Sigmoid colon (tissue), 7 donors: ENCODE results near the gene FPR1. TPM values are rescaled to one million over a fixed set of nuclear protein-coding genes. Genes with fewer than 3 reads are reported as not detected.

Experiments used
- DNase-seq: peaks from one replicate; pipeline ENCODE4 v3.0.0-alpha.2; 2019
- H3K27ac ChIP-seq, 4 donors: fragments of 200-600 bp; sonication (generic); one replicate each; pipeline ENCODE4 v1.5.1; 2016 to 2019; ENCODE audit warnings: mild to moderate bottlenecking in 1 of 4
- H3K27me3 ChIP-seq, 3 donors: fragments of 200-600 bp; sonication (generic); one replicate each; pipeline ENCODE4 v1.5.1; 2019; ENCODE audit warnings: mild to moderate bottlenecking in 1 of 3
- H3K36me3 ChIP-seq, 4 donors: fragments of 200-600 bp; sonication (generic); one replicate each; pipeline ENCODE4 v1.5.1; 2016 to 2019
- H3K4me1 ChIP-seq, 4 donors: fragments of 200-600 bp; sonication (generic); one replicate each; pipeline ENCODE4 v1.5.1; 2017 to 2019
- H3K4me3 ChIP-seq, 4 donors: fragments of 200-600 bp; sonication (generic); one replicate each; pipeline ENCODE4 v1.5.1; 2017 to 2019; ENCODE audit warnings: mild to moderate bottlenecking in 2 of 4, moderate library complexity in 1 of 4
- H3K9me3 ChIP-seq, 4 donors: fragments of 200-600 bp in 3 of 4; sonication (generic) in 3 of 4; one replicate each; pipeline versions ENCODE4 v1.5.1 to v1.6.1; 2013 to 2019
- EP300 ChIP-seq, 4 donors: sonication (generic); formaldehyde crosslinking; IDR thresholded peaks; one replicate each; pipeline ENCODE4 v1.6.1; 2017; ENCODE audit warnings: antibody characterized with exemption in 4 of 4
- POLR2A ChIP-seq, 2 donors: fragments of 450-650 bp; IDR thresholded peaks; one replicate each; pipeline ENCODE4 v1.6.1; 2016; ENCODE audit warnings: antibody characterized with exemption in 2 of 2, mild to moderate bottlenecking in 2 of 2, moderate library complexity in 2 of 2
- POLR2AphosphoS5 ChIP-seq, 4 donors: sonication (generic); formaldehyde crosslinking; IDR thresholded peaks; one replicate each; pipeline ENCODE4 v1.6.1; 2017; ENCODE audit warnings: antibody characterized with exemption in 4 of 4
- WGBS, 2 donors: extraction: QIAGEN DNeasy Blood & Tissue Kit; methylation state at CpG; one replicate each; pipeline ENCODE4 v1.1.7; 2013; 5-methylcytosine and 5-hydroxymethylcytosine counted together
- intact Hi-C: fragments of 100-400 bp; cut with DNase I; formaldehyde crosslinking; loops from one replicate; pipeline ENCODE4 v1.15.1; 2023
- polyA plus RNA-seq, 3 donors: library from polyadenylated mRNA; stranded (reverse); fragments of 200-250 nt; gene quantifications; one replicate each; pipeline ENCODE4 v1.2.3, GENCODE V29; 2013
- total RNA-seq, 4 donors: library from RNA; depleted of rRNA; stranded (reverse); fragments of >200 nt; gene quantifications; one replicate each; pipeline ENCODE4 v1.1.0, GENCODE V29; 2016
- TF ChIP-seq, protein P1 (sequence below), 4 experiments: fragments of 450-650 bp in 3 of 4; fragments of 200-600 bp in 1 of 4; IDR thresholded peaks; one replicate each; pipeline ENCODE4 v1.5.1; 2016 to 2019; ENCODE audit warnings: antibody characterized with exemption in 4 of 4, mild to moderate bottlenecking in 3 of 4, moderate library complexity in 2 of 4
- donor health status: healthy with polysubstance abuse.
- donor health status: Bipolar disorder and iron deficiency.
- donor health status: healthy.

Gene FPR1
- total and polyA plus RNA-seq, 7 donors: 1.2 to 15.9 (median 5.0) TPM

DNA sequence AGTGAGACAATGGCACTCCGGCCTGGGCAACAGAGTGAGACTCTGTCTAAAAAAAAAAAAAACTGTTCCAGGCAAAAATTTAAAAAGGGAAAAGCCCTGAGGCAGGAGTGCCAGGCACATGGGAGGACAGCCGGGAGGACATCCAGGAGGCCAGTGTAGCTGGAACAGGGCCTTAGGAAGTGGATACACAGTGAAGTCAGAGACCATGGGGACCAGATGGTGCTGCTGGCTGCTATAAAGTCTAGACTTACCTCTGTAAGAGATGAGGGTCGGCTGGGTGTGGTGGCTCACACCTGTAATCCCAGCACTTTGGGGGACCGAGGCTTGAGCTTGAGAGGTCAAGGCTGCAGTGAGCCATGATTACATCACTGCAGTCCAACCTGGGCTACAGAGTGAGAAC, 42.9 kb downstream of the FPR1 start:
- Histone ChIP-seq H3K27ac (no peak overlapping the region), H3K27me3 (no peaks in the 10 kb centered on the region), H3K9me3 (no peaks in the 10 kb centered on the region), H3K4me1 (peaks cover 0 to 13% (median 12%) of the 10 kb centered on the region in 4 donors), H3K36me3 (peaks cover 0 to 13% (median 2%) of the 10 kb centered on the region in 4 donors), H3K4me3 (no peak overlapping the region)
- DNase-seq: no peak
- intact Hi-C loops: loop anchor here (10.0 kb wide), 1 partner anchor 1324 kb away; the partner anchor contains the start of gene POLD1
- no peak for TF ChIP-seq EP300 (IDR thresholded peaks at IDR 0.05)
- TF ChIP-seq POLR2AphosphoS5 (IDR thresholded peaks at IDR 0.05): peak in 1 of 4 donors; percentile 31
- WGBS, 2 donors: 80 to 86% methylated on average over 4 of the region's 4 CpGs

DNA sequence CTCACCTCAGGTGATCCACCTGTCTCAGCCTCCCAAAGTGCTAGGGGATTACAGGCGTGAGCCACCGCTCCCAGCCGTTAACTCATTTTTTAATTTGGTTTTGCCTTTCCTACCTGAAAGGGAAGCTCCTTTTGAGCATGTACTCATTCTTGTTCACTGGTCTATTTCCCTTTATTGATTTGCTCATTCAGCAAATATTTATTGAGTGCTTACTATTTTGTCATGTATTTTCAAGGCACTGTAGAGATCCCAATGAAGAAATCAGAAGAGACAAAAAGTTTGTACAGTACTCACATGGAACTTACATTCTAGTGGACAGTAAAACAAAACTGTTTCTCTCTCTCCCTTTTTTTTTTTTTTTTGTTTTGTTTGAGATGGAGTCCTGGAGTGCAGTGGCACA, 44.8 kb downstream of the FPR1 start:
- 95% methylated on average over 3 of the region's 3 CpGs for WGBS, 2 donors
- peaks cover 0 to 32% (median 31%) of the 10 kb centered on the region in 4 donors for H3K4me1 ChIP-seq
- H3K27me3 ChIP-seq: no peaks in the 10 kb centered on the region
- no peak for DNase-seq
- H3K9me3 ChIP-seq: no peaks in the 10 kb centered on the region
- H3K27ac ChIP-seq: no peak overlapping the region
- no peak overlapping the region for H3K4me3 ChIP-seq
- TF ChIP-seq POLR2AphosphoS5 (IDR thresholded peaks at IDR 0.05) (no peak), EP300 (IDR thresholded peaks at IDR 0.05) (no peak), POLR2A (IDR thresholded peaks at IDR 0.05) (no peak)
- TF ChIP-seq, protein P1, sequence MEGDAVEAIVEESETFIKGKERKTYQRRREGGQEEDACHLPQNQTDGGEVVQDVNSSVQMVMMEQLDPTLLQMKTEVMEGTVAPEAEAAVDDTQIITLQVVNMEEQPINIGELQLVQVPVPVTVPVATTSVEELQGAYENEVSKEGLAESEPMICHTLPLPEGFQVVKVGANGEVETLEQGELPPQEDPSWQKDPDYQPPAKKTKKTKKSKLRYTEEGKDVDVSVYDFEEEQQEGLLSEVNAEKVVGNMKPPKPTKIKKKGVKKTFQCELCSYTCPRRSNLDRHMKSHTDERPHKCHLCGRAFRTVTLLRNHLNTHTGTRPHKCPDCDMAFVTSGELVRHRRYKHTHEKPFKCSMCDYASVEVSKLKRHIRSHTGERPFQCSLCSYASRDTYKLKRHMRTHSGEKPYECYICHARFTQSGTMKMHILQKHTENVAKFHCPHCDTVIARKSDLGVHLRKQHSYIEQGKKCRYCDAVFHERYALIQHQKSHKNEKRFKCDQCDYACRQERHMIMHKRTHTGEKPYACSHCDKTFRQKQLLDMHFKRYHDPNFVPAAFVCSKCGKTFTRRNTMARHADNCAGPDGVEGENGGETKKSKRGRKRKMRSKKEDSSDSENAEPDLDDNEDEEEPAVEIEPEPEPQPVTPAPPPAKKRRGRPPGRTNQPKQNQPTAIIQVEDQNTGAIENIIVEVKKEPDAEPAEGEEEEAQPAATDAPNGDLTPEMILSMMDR (IDR thresholded peaks at IDR 0.05): no peak
- peaks cover 0 to 13% (median 2%) of the 10 kb centered on the region in 4 donors for H3K36me3 ChIP-seq
- intact Hi-C loops: loop anchor here (10.0 kb wide), 1 partner anchor 1322 kb away; the partner anchor contains the start of gene POLD1

DNA sequence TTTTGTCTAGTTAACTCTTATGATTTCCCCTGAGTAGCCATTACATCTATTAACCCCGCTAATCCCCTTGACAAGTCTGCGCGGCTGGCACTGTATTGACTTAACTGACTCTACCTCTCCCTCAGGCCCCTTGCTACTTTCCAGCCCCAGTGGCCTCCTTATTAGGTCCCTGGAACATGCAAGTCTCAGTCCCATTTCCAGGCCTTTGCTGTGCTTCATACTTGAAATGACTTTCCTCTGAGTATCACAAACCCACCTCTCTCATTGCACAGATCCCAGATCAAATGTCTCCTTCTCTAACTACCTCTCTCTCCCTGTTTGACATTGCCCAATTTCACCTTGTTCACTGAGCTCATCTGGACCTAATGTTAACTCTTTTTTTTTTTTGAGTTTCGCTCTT, 45.4 kb downstream of the FPR1 start:
- Histone ChIP-seq H3K4me1 (peaks cover 0 to 33% (median 32%) of the 10 kb centered on the region in 4 donors), H3K9me3 (no peaks in the 10 kb centered on the region), H3K27me3 (no peaks in the 10 kb centered on the region), H3K36me3 (peaks cover 0 to 13% (median 2%) of the 10 kb centered on the region in 4 donors), H3K27ac (peak overlapping the region in 2 of 4 donors; percentile 87 to 95), H3K4me3 (no peak overlapping the region)
- intact Hi-C loops: loop anchor here (10.0 kb wide), 1 partner anchor 1321 kb away; the partner anchor contains the start of gene POLD1
- TF ChIP-seq EP300 (IDR thresholded peaks at IDR 0.05): no peak
- no peak for TF ChIP-seq POLR2A (IDR thresholded peaks at IDR 0.05)
- TF ChIP-seq, protein P1 (IDR thresholded peaks at IDR 0.05): no peak
- no peak for TF ChIP-seq POLR2AphosphoS5 (IDR thresholded peaks at IDR 0.05)
- 97 to 100% methylated on average over 4 of the region's 4 CpGs for WGBS, 2 donors
- no peak for DNase-seq

DNA sequence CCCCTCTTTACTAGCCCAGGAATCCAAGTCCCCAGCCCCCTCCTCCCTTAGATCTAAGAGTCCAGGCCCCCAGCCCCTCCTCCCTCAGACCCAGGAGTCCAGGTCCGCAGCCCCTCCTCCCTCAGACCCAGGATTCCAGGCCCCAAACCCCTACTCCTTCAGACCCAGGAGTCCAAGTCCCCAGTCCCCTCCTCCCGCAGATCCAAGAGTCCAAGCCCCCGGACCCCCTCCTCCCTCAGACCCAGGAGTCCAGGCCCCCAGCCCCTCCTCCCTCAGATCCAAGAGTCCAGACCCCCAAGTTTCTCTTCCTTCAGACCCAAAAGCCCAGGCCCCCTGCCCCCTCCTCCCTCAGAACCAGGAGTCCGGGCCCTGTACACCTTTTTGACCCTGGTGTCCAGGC, 47.1 kb downstream of the FPR1 start:
- no peaks in the 10 kb centered on the region for H3K27me3 ChIP-seq
- no peak for DNase-seq
- TF ChIP-seq, protein P1 (IDR thresholded peaks at IDR 0.05): no peak
- TF ChIP-seq EP300 (IDR thresholded peaks at IDR 0.05) (no peak), POLR2A (IDR thresholded peaks at IDR 0.05) (no peak), POLR2AphosphoS5 (IDR thresholded peaks at IDR 0.05) (no peak)
- 15 to 43% methylated on average over 4 of the region's 4 CpGs for WGBS, 2 donors
- no peaks in the 10 kb centered on the region for H3K9me3 ChIP-seq
- peak overlapping the region; percentile 55 to 63 (median 60) for H3K4me3 ChIP-seq
- H3K36me3 ChIP-seq: peaks cover 0 to 17% (median 3%) of the 10 kb centered on the region in 4 donors
- peaks cover 0 to 40% (median 36%) of the 10 kb centered on the region in 4 donors for H3K4me1 ChIP-seq
- intact Hi-C loops: loop anchor here (10.0 kb wide), 1 partner anchor 1320 kb away; the partner anchor contains the start of gene POLD1
- peak overlapping the region; percentile 87 to 95 (median 92) for H3K27ac ChIP-seq

DNA sequence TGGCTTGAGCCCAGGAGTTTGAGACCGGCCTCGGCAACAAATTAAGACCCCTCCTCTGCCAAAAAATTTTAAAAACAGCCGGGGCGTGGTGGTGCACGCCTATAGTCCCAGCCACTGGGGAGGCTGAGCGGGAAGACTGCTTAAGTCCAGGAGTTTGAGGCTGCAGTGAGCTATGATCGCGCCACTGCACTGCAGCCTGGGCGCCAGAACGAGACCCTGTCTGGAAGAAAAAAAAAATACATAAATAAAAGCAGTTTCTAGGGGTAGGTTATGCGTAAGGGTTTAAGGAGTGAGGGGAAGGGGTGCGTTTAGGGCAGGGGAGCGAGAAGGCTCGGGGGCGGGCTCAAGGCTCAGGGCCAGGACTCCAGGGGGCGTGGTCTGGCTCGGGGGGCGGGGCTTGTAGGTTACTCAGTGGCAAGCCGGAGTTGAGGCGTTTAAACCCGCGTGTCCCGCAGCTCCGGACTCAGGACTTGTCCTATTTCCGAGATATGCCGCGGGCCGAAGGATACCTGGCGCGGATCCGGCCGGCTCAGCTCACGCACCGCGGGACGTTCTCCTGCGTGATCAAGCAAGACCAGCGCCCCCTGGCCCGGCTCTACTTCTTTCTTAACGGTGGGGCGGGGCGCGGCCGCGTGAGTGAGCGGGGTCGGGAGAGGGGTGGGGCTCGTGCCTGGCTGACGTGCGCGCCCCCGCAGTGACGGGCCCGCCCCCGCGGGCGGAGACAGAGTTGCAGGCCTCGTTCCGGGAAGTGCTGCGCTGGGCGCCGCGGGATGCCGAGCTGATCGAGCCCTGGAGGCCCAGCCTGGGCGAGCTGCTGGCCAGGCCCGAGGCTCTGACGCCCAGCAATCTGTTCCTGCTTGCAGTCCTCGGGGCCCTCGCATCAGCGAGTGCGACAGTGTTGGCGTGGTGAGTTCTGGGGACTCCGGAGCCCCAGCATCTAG, 47.8 kb downstream of the FPR1 start:
- peak; percentile 99 for DNase-seq
- Histone ChIP-seq H3K9me3 (no peaks in the 10 kb centered on the region), H3K27me3 (no peaks in the 10 kb centered on the region), H3K36me3 (peaks cover 0 to 22% (median 6%) of the 10 kb centered on the region in 4 donors), H3K4me1 (peaks cover 0 to 40% (median 40%) of the 10 kb centered on the region in 4 donors), H3K4me3 (peak overlapping the region; percentile 55 to 63 (median 60)), H3K27ac (peak overlapping the region; percentile 87 to 95 (median 92))
- peak; percentile 65 to 72 for TF ChIP-seq POLR2A (IDR thresholded peaks at IDR 0.05)
- TF ChIP-seq, protein P1 (IDR thresholded peaks at IDR 0.05): peak in 3 of 4 experiments; percentile 21 to 36 (median 34)
- peak in 2 of 4 donors; percentile 33 to 35 for TF ChIP-seq EP300 (IDR thresholded peaks at IDR 0.05)
- TF ChIP-seq POLR2AphosphoS5 (IDR thresholded peaks at IDR 0.05): peak; percentile 86 to 92 (median 92)
- intact Hi-C loops: loop anchor here (1.0 to 10.0 kb wide), 2 partner anchors 13 to 1319 kb away; partner anchors contain the start of gene POLD1
- WGBS, 2 donors: 1% methylated on average over 74 of the region's 74 CpGs
